IMR-90 (cell line): ENCODE results near the gene KCNJ10.

Source experiments
- CTCF ChIP-seq: conservative IDR thresholded peaks from 2 replicates; pipeline ENCODE4 v1.5.1; 2012; ENCODE audit warnings: mild to moderate bottlenecking, low read depth, low read length, improper control_type of control experiment
- MAFK ChIP-seq: IDR thresholded peaks from 2 replicates; pipeline ENCODE4 v1.6.1; 2012; ENCODE audit warnings: low read depth, low read length, improper control_type of control experiment
- POLR2A ChIP-seq: IDR thresholded peaks from 2 replicates; pipeline ENCODE4 v1.6.1; 2012; ENCODE audit warnings: mild to moderate bottlenecking, low read depth, low read length
- RAD21 ChIP-seq: IDR thresholded peaks from 2 replicates; pipeline ENCODE4 v1.6.1; 2012; ENCODE audit warnings: low read length, improper control_type of control experiment
- RFX5 ChIP-seq: IDR thresholded peaks from 2 replicates; pipeline ENCODE4 v1.8.0; 2012; ENCODE audit warnings: low read depth, mild to moderate bottlenecking, low read length, moderate library complexity
- SMC3 ChIP-seq: fragments of 150-350 bp; IDR thresholded peaks from 2 replicates; pipeline ENCODE4 v1.6.1; 2016; ENCODE audit warnings: low read depth, mild to moderate bottlenecking, antibody characterized with exemption, low read length, moderate library complexity
- TF ChIP-seq, protein P1 (sequence below): fragments of 150-350 bp; IDR thresholded peaks from 2 replicates; pipeline ENCODE4 v1.6.1; 2017; ENCODE audit warnings: mild to moderate bottlenecking, antibody characterized with exemption, low read length, low read depth

GRCh38 chr1:159959451-159959850 lies 110.5 kb downstream of the KCNJ10 start:
- no peak for TF ChIP-seq CTCF
- TF ChIP-seq RAD21, result no peak
- TF ChIP-seq SMC3, result no peak
- no peak for TF ChIP-seq POLR2A
- no peak for TF ChIP-seq RFX5
- TF ChIP-seq, protein P1, sequence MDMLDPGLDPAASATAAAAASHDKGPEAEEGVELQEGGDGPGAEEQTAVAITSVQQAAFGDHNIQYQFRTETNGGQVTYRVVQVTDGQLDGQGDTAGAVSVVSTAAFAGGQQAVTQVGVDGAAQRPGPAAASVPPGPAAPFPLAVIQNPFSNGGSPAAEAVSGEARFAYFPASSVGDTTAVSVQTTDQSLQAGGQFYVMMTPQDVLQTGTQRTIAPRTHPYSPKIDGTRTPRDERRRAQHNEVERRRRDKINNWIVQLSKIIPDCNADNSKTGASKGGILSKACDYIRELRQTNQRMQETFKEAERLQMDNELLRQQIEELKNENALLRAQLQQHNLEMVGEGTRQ, result no peak
- no peak for TF ChIP-seq MAFK
